ENCODE data around the gene PNMA1. TPM values are rescaled to one million over a fixed set of nuclear protein-coding genes. Genes with fewer than 3 reads are reported as not detected.
A peak's percentile ranks its signal among the peaks of the same experiment; 100 is the strongest.

Gene PNMA1
- total RNA-seq, 4 donors from 2014 or later: 41.7 to 95.2 (median 47.6) TPM

GRCh38 chr14:73760598-73761586, 46.7 kb upstream of the PNMA1 start:
- no peak for ATAC-seq
- Histone ChIP-seq H3K36me3 (no peaks in the 10 kb centered on the region), H3K9me3 (no peaks in the 10 kb centered on the region), H3K27me3 (no peaks in the 10 kb centered on the region), H3K27ac (peak overlapping the region; percentile 97 to 100 (median 98)), H3K4me3 (peak overlapping the region; percentile 23 to 96), H3K4me1 (peaks cover 27 to 89% (median 69%) of the 10 kb centered on the region in 3 donors)
- TF ChIP-seq EP300 (IDR thresholded peaks at IDR 0.05) (no peak), CTCF (IDR thresholded peaks at IDR 0.05) (no peak), POLR2A (IDR thresholded peaks at IDR 0.05) (no peak), POLR2AphosphoS5 (IDR thresholded peaks at IDR 0.05) (no peak)
- WGBS, 2 donors (ENCODE audit: low coverage in 1 of 2): 16 to 34% methylated on average over 7 to 10 of the region's 13 CpGs

GRCh38 chr14:73759714-73760597, 45.8 kb upstream of the PNMA1 start:
- peak; percentile 90 for ATAC-seq
- Histone ChIP-seq H3K4me3 (peak overlapping the region; percentile 77 to 96), H3K36me3 (no peaks in the 10 kb centered on the region), H3K27me3 (no peaks in the 10 kb centered on the region), H3K27ac (peak overlapping the region; percentile 97 to 100 (median 98)), H3K9me3 (no peaks in the 10 kb centered on the region), H3K4me1 (peaks cover 33 to 89% (median 69%) of the 10 kb centered on the region in 3 donors)
- peak in 2 of 4 experiments; percentile 57 to 59 for TF ChIP-seq CTCF (IDR thresholded peaks at IDR 0.05)
- peak; percentile 99 for TF ChIP-seq POLR2AphosphoS5 (IDR thresholded peaks at IDR 0.05)
- TF ChIP-seq POLR2A (IDR thresholded peaks at IDR 0.05): peak; percentile 97
- TF ChIP-seq EP300 (IDR thresholded peaks at IDR 0.05): no peak
- 0% methylated on average over 2 to 31 of the region's 93 CpGs for WGBS, 2 donors (ENCODE audit: low coverage in 1 of 2)

- Histone ChIP-seq H3K27ac (peak overlapping the region; percentile 97 to 100 (median 98)), H3K4me3 (peak overlapping the region; percentile 77 to 96), H3K4me1 (peaks cover 34 to 89% (median 67%) of the 10 kb centered on the region in 3 donors), H3K9me3 (no peaks in the 10 kb centered on the region), H3K27me3 (no peaks in the 10 kb centered on the region), H3K36me3 (no peaks in the 10 kb centered on the region)
- no CpG with 5 or more reads among the region's 71 CpGs for WGBS, 2 donors (ENCODE audit: low coverage in 1 of 2)
- TF ChIP-seq POLR2AphosphoS5 (IDR thresholded peaks at IDR 0.05) (peak; percentile 75), POLR2A (IDR thresholded peaks at IDR 0.05) (no peak), CTCF (IDR thresholded peaks at IDR 0.05) (peak in 1 of 4 experiments; percentile 4)
- peak; percentile 26 for ATAC-seq
Observed at GRCh38 chr14:73759183-73759713, 45.1 kb upstream of the PNMA1 start.

GRCh38 chr14:73758392-73759182, 44.4 kb upstream of the PNMA1 start:
- H3K4me1 ChIP-seq: peaks cover 38 to 89% (median 73%) of the 10 kb centered on the region in 3 donors
- TF ChIP-seq POLR2AphosphoS5 (IDR thresholded peaks at IDR 0.05) (peak; percentile 29), POLR2A (IDR thresholded peaks at IDR 0.05) (peak in 1 of 2 donors; percentile 21), EP300 (IDR thresholded peaks at IDR 0.05) (no peak), CTCF (IDR thresholded peaks at IDR 0.05) (peak in 3 of 4 experiments; percentile 46 to 77 (median 59))
- no peaks in the 10 kb centered on the region for H3K27me3 ChIP-seq
- H3K27ac ChIP-seq: peak overlapping the region; percentile 97 to 100 (median 98)
- WGBS, 2 donors (ENCODE audit: low coverage in 1 of 2): 0% methylated on average over 7 of the region's 49 CpGs; no CpG with 5 or more reads in 1 of the 2 donors
- H3K9me3 ChIP-seq: no peaks in the 10 kb centered on the region
- ATAC-seq: no peak
- no peaks in the 10 kb centered on the region for H3K36me3 ChIP-seq
- peak overlapping the region; percentile 77 to 96 for H3K4me3 ChIP-seq

Measured in gastroesophageal sphincter (tissue), 4 donors.